ENCODE data around the gene ANKRD24.
"Not testable (repeated sequence)": the region's sequence is repeated elsewhere in the genome, so short reads cannot be mapped to it uniquely, and the experiment has no call there.

DNA sequence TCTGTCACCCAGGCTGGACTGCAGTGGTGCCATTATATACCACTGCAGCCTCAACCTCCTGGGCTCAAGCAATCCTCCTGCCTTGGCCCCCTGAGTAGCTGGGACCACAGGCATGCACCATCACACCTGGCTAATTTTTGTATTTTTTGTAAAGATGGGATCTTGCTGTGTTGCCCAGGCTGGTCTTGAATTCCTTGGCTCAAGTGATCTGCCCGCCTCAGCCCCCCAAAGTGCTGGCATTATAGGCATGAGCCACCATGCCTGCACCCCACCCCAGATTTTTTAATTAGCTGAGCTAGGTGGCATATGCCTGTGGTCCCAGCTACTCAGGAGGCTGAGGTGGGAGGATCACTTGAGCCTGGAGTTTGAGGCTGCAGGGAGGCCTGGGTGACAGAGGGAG is 39.6 kb upstream of the ANKRD24 start:
- TF ChIP-seq, protein P1, sequence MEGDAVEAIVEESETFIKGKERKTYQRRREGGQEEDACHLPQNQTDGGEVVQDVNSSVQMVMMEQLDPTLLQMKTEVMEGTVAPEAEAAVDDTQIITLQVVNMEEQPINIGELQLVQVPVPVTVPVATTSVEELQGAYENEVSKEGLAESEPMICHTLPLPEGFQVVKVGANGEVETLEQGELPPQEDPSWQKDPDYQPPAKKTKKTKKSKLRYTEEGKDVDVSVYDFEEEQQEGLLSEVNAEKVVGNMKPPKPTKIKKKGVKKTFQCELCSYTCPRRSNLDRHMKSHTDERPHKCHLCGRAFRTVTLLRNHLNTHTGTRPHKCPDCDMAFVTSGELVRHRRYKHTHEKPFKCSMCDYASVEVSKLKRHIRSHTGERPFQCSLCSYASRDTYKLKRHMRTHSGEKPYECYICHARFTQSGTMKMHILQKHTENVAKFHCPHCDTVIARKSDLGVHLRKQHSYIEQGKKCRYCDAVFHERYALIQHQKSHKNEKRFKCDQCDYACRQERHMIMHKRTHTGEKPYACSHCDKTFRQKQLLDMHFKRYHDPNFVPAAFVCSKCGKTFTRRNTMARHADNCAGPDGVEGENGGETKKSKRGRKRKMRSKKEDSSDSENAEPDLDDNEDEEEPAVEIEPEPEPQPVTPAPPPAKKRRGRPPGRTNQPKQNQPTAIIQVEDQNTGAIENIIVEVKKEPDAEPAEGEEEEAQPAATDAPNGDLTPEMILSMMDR (IDR thresholded peaks at IDR 0.05; ENCODE audit: insufficient read depth, low read length): not testable (repeated sequence)
- TF ChIP-seq, protein P2, sequence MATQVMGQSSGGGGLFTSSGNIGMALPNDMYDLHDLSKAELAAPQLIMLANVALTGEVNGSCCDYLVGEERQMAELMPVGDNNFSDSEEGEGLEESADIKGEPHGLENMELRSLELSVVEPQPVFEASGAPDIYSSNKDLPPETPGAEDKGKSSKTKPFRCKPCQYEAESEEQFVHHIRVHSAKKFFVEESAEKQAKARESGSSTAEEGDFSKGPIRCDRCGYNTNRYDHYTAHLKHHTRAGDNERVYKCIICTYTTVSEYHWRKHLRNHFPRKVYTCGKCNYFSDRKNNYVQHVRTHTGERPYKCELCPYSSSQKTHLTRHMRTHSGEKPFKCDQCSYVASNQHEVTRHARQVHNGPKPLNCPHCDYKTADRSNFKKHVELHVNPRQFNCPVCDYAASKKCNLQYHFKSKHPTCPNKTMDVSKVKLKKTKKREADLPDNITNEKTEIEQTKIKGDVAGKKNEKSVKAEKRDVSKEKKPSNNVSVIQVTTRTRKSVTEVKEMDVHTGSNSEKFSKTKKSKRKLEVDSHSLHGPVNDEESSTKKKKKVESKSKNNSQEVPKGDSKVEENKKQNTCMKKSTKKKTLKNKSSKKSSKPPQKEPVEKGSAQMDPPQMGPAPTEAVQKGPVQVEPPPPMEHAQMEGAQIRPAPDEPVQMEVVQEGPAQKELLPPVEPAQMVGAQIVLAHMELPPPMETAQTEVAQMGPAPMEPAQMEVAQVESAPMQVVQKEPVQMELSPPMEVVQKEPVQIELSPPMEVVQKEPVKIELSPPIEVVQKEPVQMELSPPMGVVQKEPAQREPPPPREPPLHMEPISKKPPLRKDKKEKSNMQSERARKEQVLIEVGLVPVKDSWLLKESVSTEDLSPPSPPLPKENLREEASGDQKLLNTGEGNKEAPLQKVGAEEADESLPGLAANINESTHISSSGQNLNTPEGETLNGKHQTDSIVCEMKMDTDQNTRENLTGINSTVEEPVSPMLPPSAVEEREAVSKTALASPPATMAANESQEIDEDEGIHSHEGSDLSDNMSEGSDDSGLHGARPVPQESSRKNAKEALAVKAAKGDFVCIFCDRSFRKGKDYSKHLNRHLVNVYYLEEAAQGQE (IDR thresholded peaks at IDR 0.05; ENCODE audit: insufficient replicate concordance, low read depth): not testable (repeated sequence)
- TF ChIP-seq GABPA, POLR2AphosphoS5 (IDR thresholded peaks at IDR 0.05; ENCODE audit: low read depth): not testable (repeated sequence)

All from HL-60 (cell line).